ENCODE measurements around the gene TMEM232. TPM values are rescaled to one million over a fixed set of nuclear protein-coding genes. Genes with fewer than 3 reads are reported as not detected.

TMEM232 gene
- total RNA-seq, 1 donor from 2014 or later: 6.9 TPM

GRCh38 chr5:110616009-110616408 is 110.5 kb downstream of the TMEM232 start:
- no peak overlapping the region for H3K4me3 Mint-ChIP-seq
- H3K9me3 Mint-ChIP-seq: peaks cover 6% of the 10 kb centered on the region
- no peaks in the 10 kb centered on the region for H3K27me3 Mint-ChIP-seq
- H3K27ac Mint-ChIP-seq: no peak overlapping the region
- H3K4me1 Mint-ChIP-seq (ENCODE audit: unreplicated experiment): peaks cover 9% of the 10 kb centered on the region
- TF ChIP-seq CTCF (conservative IDR thresholded peaks at IDR 0.05): no peak
- no peaks in the 10 kb centered on the region for H3K36me3 Mint-ChIP-seq
- no peak for DNase-seq (ENCODE audit: extremely low spot score, unreplicated experiment)

DNA sequence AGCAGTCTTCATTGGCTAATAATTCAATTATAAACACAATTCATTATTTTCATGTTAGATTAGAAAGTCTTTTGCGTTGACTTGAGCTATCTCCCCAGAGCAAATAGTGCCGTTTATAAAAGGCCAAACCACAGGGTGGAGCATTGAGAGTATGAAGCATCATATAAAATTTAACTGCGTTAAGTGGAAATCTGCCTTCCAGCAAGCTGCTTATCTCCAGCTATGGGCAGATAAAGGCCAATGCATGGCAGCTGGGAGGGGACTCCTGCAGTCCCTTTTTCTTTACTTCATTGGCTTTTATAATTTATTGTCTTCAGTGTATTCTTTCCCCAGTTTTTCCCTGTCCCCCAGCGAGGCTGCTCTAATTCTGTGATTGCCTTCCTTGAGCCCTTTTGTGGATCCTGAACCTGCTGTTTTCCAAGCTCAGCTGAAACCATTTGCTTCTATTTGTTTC is 113.7 kb downstream of the TMEM232 start:
- no peak for TF ChIP-seq CTCF (conservative IDR thresholded peaks at IDR 0.05)
- DNase-seq (ENCODE audit: extremely low spot score, unreplicated experiment): no peak

DNA sequence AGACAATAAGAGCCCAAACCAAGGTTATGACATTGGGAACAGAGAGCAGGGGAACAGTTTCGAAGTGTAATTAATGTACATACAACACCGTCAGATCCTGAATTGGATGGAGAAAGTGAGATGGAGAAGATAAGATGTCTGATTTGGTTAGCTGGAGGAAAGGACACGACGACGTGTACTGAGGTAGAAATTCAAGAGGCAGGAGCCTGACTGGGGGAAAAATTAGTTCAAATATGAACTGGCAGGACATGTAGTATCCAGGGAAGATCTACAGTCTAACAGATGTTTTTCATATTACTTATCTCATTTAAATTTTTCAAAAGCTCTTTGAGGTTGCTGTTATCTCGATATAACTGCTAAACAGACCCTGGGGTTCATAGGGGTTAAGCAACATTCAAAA is 114.7 kb downstream of the TMEM232 start:
- TF ChIP-seq CTCF (conservative IDR thresholded peaks at IDR 0.05): no peak
- no peak for DNase-seq (ENCODE audit: extremely low spot score, unreplicated experiment)
- Mint-ChIP-seq H3K27ac (no peak overlapping the region), H3K4me3 (no peak overlapping the region), H3K9me3 (no peaks in the 10 kb centered on the region), H3K36me3 (no peaks in the 10 kb centered on the region), H3K27me3 (no peaks in the 10 kb centered on the region), H3K4me1 (ENCODE audit: unreplicated experiment) (peaks cover 9% of the 10 kb centered on the region)

More for the DNA sequence above, 113.7 kb downstream of the TMEM232 start:
- no peak overlapping the region for H3K27ac Mint-ChIP-seq
- peaks cover 9% of the 10 kb centered on the region for H3K4me1 Mint-ChIP-seq (ENCODE audit: unreplicated experiment)
- no peaks in the 10 kb centered on the region for H3K36me3 Mint-ChIP-seq
- H3K27me3 Mint-ChIP-seq: no peaks in the 10 kb centered on the region
- H3K9me3 Mint-ChIP-seq: no peaks in the 10 kb centered on the region
- H3K4me3 Mint-ChIP-seq: no peak overlapping the region

- H3K27ac Mint-ChIP-seq: no peak overlapping the region
- H3K36me3 Mint-ChIP-seq: no peaks in the 10 kb centered on the region
- peaks cover 4% of the 10 kb centered on the region for H3K27me3 Mint-ChIP-seq
- no peak for TF ChIP-seq CTCF (conservative IDR thresholded peaks at IDR 0.05)
- peaks cover 7% of the 10 kb centered on the region for H3K9me3 Mint-ChIP-seq
- no peaks in the 10 kb centered on the region for H3K4me1 Mint-ChIP-seq (ENCODE audit: unreplicated experiment)
- H3K4me3 Mint-ChIP-seq: no peak overlapping the region
- no peak for DNase-seq (ENCODE audit: extremely low spot score, unreplicated experiment)
These were observed 131.6 kb downstream of the TMEM232 start for GRCh38 chr5:110594866-110595265.

DNA sequence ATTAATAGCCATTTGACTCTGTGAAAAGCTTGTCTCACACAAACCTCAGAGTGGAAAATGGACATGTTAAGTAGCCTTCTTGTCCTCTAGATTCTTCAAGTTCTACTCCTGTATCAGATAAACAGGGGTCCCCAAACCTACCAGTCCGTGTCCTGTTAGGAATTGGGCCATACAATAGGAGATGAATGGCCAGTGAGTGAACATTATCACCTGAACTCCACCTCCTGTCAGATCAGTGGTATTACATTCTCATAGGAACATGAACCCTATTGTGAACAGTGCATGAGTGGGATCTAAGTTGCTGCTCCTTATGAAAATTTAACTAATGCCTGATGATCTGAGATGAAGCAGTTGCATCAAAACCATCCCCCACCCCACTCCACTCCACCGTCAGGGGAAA is 136.3 kb downstream of the TMEM232 start:
- Mint-ChIP-seq H3K9me3 (no peaks in the 10 kb centered on the region), H3K27me3 (peaks cover 11% of the 10 kb centered on the region), H3K4me3 (no peak overlapping the region), H3K27ac (no peak overlapping the region), H3K4me1 (ENCODE audit: unreplicated experiment) (peaks cover 8% of the 10 kb centered on the region), H3K36me3 (no peaks in the 10 kb centered on the region)
- DNase-seq (ENCODE audit: extremely low spot score, unreplicated experiment): no peak
- TF ChIP-seq CTCF (conservative IDR thresholded peaks at IDR 0.05): peak; percentile 65

All from type B pancreatic cell (in vitro differentiated cells).